H9 (cell line): ENCODE results near the gene DENND5B. TPM values are rescaled to one million over a fixed set of nuclear protein-coding genes. Genes with fewer than 3 reads are reported as not detected.

Experiments
- DNase-seq: peaks from one replicate; pipeline ENCODE4 v3.0.0-alpha.2; 2017
- H2AFZ ChIP-seq: one replicate; pipeline ENCODE4 v1.6.1; 2013; ENCODE audit warnings: mild to moderate bottlenecking, low read length, control low read depth, moderate library complexity
- H2AK5ac ChIP-seq: 2 replicates; pipeline ENCODE4 v1.6.1; 2013; ENCODE audit warnings: low read length, control low read depth, mixed read lengths; ENCODE audit not compliant: insufficient read length
- H2BK120ac ChIP-seq: one replicate; pipeline ENCODE4 v1.6.1; 2013; ENCODE audit warnings: low read depth, mild to moderate bottlenecking, low read length, control low read depth, inconsistent platforms; ENCODE audit not compliant: poor library complexity, severe bottlenecking
- H2BK12ac ChIP-seq: 2 replicates; pipeline ENCODE4 v1.6.1; 2013; ENCODE audit warnings: low read length, control low read depth, mixed read lengths, low read depth; ENCODE audit not compliant: insufficient read length
- H2BK15ac ChIP-seq: 2 replicates; pipeline ENCODE4 v1.6.1; 2013; ENCODE audit warnings: low read depth, low read length, control low read depth
- H2BK20ac ChIP-seq: one replicate; pipeline ENCODE4 v1.6.1; 2013; ENCODE audit warnings: low read depth, mild to moderate bottlenecking, low read length, control low read depth, inconsistent platforms; ENCODE audit not compliant: poor library complexity, severe bottlenecking
- H2BK5ac ChIP-seq: 2 replicates; pipeline ENCODE4 v1.6.1; 2013; ENCODE audit warnings: low read length, control low read depth, mixed read lengths; ENCODE audit not compliant: insufficient read length
- H3K14ac ChIP-seq: 2 replicates; pipeline ENCODE4 v1.6.1; 2013; ENCODE audit warnings: low read length, control low read depth; ENCODE audit not compliant: insufficient read depth
- H3K18ac ChIP-seq: 2 replicates; pipeline ENCODE4 v1.6.1; 2013; ENCODE audit warnings: low read depth, mild to moderate bottlenecking, mixed read lengths, low read length, control low read depth; ENCODE audit not compliant: insufficient read length
- H3K23ac ChIP-seq: 2 replicates; pipeline ENCODE4 v1.6.1; 2013; ENCODE audit warnings: low read length, control low read depth, mixed read lengths, low read depth; ENCODE audit not compliant: insufficient read length
- H3K23me2 ChIP-seq: 2 replicates; pipeline ENCODE4 v1.6.1; 2013; ENCODE audit warnings: low read depth, mild to moderate bottlenecking, mixed read lengths, low read length, control low read depth; ENCODE audit not compliant: insufficient read length, poor library complexity, severe bottlenecking
- H3K27ac ChIP-seq: 2 replicates; pipeline ENCODE4 v1.5.1; 2013; ENCODE audit warnings: low read length, control low read depth, mixed read lengths, low read depth; ENCODE audit not compliant: insufficient read length
- H3K27me3 ChIP-seq: 2 replicates; pipeline ENCODE4 v1.6.1; 2013; ENCODE audit warnings: low read length, control low read depth, inconsistent platforms; ENCODE audit not compliant: insufficient read depth
- H3K4ac ChIP-seq: 2 replicates; pipeline ENCODE4 v1.6.1; 2013; ENCODE audit warnings: low read depth, mild to moderate bottlenecking, control low read depth, inconsistent platforms, low read length, moderate library complexity
- H3K4me1 ChIP-seq: 2 replicates; pipeline ENCODE4 v1.6.1; 2013; ENCODE audit warnings: low read length, control low read depth, inconsistent platforms; ENCODE audit not compliant: insufficient read depth
- H3K4me2 ChIP-seq: 2 replicates; pipeline ENCODE4 v1.6.1; 2013; ENCODE audit warnings: low read length, control low read depth, mixed read lengths; ENCODE audit not compliant: insufficient read length, insufficient read depth
- H3K56ac ChIP-seq: 2 replicates; pipeline ENCODE4 v1.6.1; 2013; ENCODE audit warnings: low read depth, mild to moderate bottlenecking, mixed read lengths, low read length, control low read depth; ENCODE audit not compliant: insufficient read length
- H3K79me1 ChIP-seq: 2 replicates; pipeline ENCODE4 v1.6.1; 2013; ENCODE audit warnings: low read depth, mild to moderate bottlenecking, moderate library complexity, low read length, control low read depth, inconsistent platforms; ENCODE audit not compliant: insufficient read depth, poor library complexity, severe bottlenecking
- H3K79me2 ChIP-seq: 2 replicates; pipeline ENCODE4 v1.6.1; 2013; ENCODE audit warnings: low read length, control low read depth, inconsistent platforms; ENCODE audit not compliant: insufficient read depth
- H3K9ac ChIP-seq: 2 replicates; pipeline ENCODE4 v1.6.1; 2013; ENCODE audit warnings: low read length, control low read depth, mixed read lengths; ENCODE audit not compliant: insufficient read length; ENCODE audit errors: extremely low read depth
- H3K9me3 ChIP-seq: one replicate; pipeline ENCODE4 v1.6.1; 2013; ENCODE audit warnings: low read depth, low read length, inconsistent platforms; ENCODE audit not compliant: control insufficient read depth
- H3T11ph ChIP-seq: one replicate; pipeline ENCODE4 v1.6.1; 2013; ENCODE audit warnings: mild to moderate bottlenecking, low read length, control low read depth, inconsistent platforms
- H4K20me1 ChIP-seq: one replicate; pipeline ENCODE4 v1.6.1; 2013; ENCODE audit not compliant: control insufficient read depth, insufficient read length, insufficient read depth
- H4K5ac ChIP-seq: 2 replicates; pipeline ENCODE4 v1.6.1; 2013; ENCODE audit warnings: low read depth, mild to moderate bottlenecking, mixed read lengths, low read length, control low read depth; ENCODE audit not compliant: insufficient read length
- H4K8ac ChIP-seq: replicated peaks from 2 replicates; pipeline ENCODE4 v1.6.1; 2013; ENCODE audit warnings: low read length, control low read depth, mixed read lengths, low read depth; ENCODE audit not compliant: insufficient read length
- H4K91ac ChIP-seq: 2 replicates; pipeline ENCODE4 v1.6.1; 2013; ENCODE audit warnings: low read depth, mild to moderate bottlenecking, moderate library complexity, mixed read lengths, low read length, control low read depth; ENCODE audit not compliant: insufficient read length
- H3K27ac Mint-ChIP-seq, 3 experiments: 2 replicates in 2 of 3; 3 replicates in 1 of 3; pipeline ENCODE4 v1.8.0; 2020 to 2021; ENCODE audit warnings: mixed read lengths in 3 of 3, mild to moderate bottlenecking in 1 of 3, moderate library complexity in 1 of 3
- H3K27me3 Mint-ChIP-seq: 2 replicates; pipeline ENCODE4 v1.8.0; 2021; ENCODE audit warnings: low read depth, mild to moderate bottlenecking, moderate library complexity, mixed read lengths
- H3K36me3 Mint-ChIP-seq, 3 experiments: 2 replicates in 2 of 3; 3 replicates in 1 of 3; pipeline ENCODE4 v1.8.0; 2020 to 2021; ENCODE audit warnings: low read depth in 3 of 3, mixed read lengths in 3 of 3; ENCODE audit not compliant: insufficient read depth in 1 of 3
- H3K4me1 Mint-ChIP-seq, 2 experiments: 2 replicates each; pipeline ENCODE4 v1.8.0; 2020; ENCODE audit warnings: mixed read lengths in 2 of 2
- H3K4me3 Mint-ChIP-seq, 2 experiments: 2 replicates in 1 of 2; 3 replicates in 1 of 2; pipeline ENCODE4 v1.8.0; 2020 to 2021; ENCODE audit warnings: mild to moderate bottlenecking in 2 of 2, mixed read lengths in 2 of 2, moderate library complexity in 1 of 2
- H3K9me3 Mint-ChIP-seq, 2 experiments: 2 replicates in 1 of 2; 3 replicates in 1 of 2; pipeline ENCODE4 v1.8.0; 2020; ENCODE audit warnings: mild to moderate bottlenecking in 2 of 2, mixed read lengths in 2 of 2, moderate library complexity in 1 of 2
- WGBS: extraction: QIAGEN DNeasy Blood & Tissue Kit; methylation state at CpG from one replicate; pipeline ENCODE4 v1.1.7; 2013; ENCODE audit warnings: missing lambda C conversion rate, low lambda C conversion rate, mixed read lengths; ENCODE audit not compliant: insufficient read length; ENCODE audit errors: extremely low coverage; 5-methylcytosine and 5-hydroxymethylcytosine counted together
- total RNA-seq: library from RNA; stranded (reverse); gene quantifications from 2 replicates; pipeline ENCODE4 v1.2.1, GENCODE V29; 2021
- TF ChIP-seq, protein P1 (sequence below): fragments of 200-600 bp; sonication (generic); conservative IDR thresholded peaks from 3 replicates; pipeline ENCODE4 v1.8.0; 2021; ENCODE audit warnings: antibody characterized with exemption, mild to moderate bottlenecking

Gene DENND5B
- total RNA-seq, 1 experiment from 2014 or later: 13.4 TPM

DNA sequence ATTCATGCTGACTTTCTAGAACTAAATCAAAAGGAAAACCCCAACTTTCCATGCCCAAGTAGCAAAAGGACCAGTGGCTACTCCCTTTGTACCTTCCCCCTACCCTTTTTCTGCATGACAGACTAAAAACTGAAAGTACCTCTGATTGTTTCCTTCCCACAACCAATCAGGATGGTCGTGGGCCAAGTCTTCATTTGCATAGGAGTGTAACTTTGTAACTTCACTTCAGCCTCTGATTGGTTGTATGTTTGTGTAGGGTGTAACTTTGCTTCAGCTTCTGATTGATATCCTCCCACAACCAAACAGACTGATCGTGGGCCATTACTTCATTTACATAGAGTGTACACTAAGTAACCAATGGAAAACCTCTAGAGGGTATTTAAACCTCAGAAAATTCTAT is 96.5 kb downstream of the DENND5B start:
- H4K8ac ChIP-seq: no peak overlapping the region
- H4K20me1 ChIP-seq: no peaks in the 10 kb centered on the region
- no peak overlapping the region for H3K27ac ChIP-seq
- H3K4me3 Mint-ChIP-seq: no peak overlapping the region
- H3K4me1 ChIP-seq: no peaks in the 10 kb centered on the region
- H3K4me1 Mint-ChIP-seq: peaks cover 38 to 46% of the 10 kb centered on the region in 2 experiments
- no peak overlapping the region for H2BK120ac ChIP-seq
- no peak overlapping the region for H3K14ac ChIP-seq
- no peaks in the 10 kb centered on the region for H3K27me3 Mint-ChIP-seq
- no peak for DNase-seq
- H2BK20ac ChIP-seq: no peak overlapping the region
- H3K9ac ChIP-seq: no peak overlapping the region
- H3K18ac ChIP-seq: no peak overlapping the region
- no peak overlapping the region for H3K4me2 ChIP-seq
- H3T11ph ChIP-seq: no peak overlapping the region
- H3K79me2 ChIP-seq: no peaks in the 10 kb centered on the region
- H3K79me1 ChIP-seq: no peaks in the 10 kb centered on the region
- H3K27me3 ChIP-seq: no peaks in the 10 kb centered on the region
- H4K91ac ChIP-seq: no peak overlapping the region
- no peak overlapping the region for H3K27ac Mint-ChIP-seq
- H3K9me3 Mint-ChIP-seq: no peaks in the 10 kb centered on the region; a peak in 1 of 5 replicates
- no peak overlapping the region for H3K23ac ChIP-seq
- H3K36me3 Mint-ChIP-seq: peaks cover 4 to 24% (median 24%) of the 10 kb centered on the region in 3 experiments
- TF ChIP-seq, protein P1, sequence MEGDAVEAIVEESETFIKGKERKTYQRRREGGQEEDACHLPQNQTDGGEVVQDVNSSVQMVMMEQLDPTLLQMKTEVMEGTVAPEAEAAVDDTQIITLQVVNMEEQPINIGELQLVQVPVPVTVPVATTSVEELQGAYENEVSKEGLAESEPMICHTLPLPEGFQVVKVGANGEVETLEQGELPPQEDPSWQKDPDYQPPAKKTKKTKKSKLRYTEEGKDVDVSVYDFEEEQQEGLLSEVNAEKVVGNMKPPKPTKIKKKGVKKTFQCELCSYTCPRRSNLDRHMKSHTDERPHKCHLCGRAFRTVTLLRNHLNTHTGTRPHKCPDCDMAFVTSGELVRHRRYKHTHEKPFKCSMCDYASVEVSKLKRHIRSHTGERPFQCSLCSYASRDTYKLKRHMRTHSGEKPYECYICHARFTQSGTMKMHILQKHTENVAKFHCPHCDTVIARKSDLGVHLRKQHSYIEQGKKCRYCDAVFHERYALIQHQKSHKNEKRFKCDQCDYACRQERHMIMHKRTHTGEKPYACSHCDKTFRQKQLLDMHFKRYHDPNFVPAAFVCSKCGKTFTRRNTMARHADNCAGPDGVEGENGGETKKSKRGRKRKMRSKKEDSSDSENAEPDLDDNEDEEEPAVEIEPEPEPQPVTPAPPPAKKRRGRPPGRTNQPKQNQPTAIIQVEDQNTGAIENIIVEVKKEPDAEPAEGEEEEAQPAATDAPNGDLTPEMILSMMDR: no peak
- no peak overlapping the region for H2BK15ac ChIP-seq
- no peak overlapping the region for H3K56ac ChIP-seq
- no CpG with 5 or more reads among the region's 2 CpGs for WGBS
- no peak overlapping the region for H3K4ac ChIP-seq
- no peak overlapping the region for H2BK5ac ChIP-seq
- no peak overlapping the region for H2AFZ ChIP-seq
- no peaks in the 10 kb centered on the region for H3K9me3 ChIP-seq
- no peak overlapping the region for H4K5ac ChIP-seq
- H2AK5ac ChIP-seq: no peak overlapping the region
- H3K23me2 ChIP-seq: no peaks in the 10 kb centered on the region
- H2BK12ac ChIP-seq: no peak overlapping the region
